Measurements from ENCODE around the gene CEP170B. TPM values are rescaled to one million over a fixed set of nuclear protein-coding genes. Genes with fewer than 3 reads are reported as not detected.
"Not testable (repeated sequence)": the region's sequence is repeated elsewhere in the genome, so short reads cannot be mapped to it uniquely, and the experiment has no call there.

The CEP170B gene
- polyA plus RNA-seq, 6 donors from 2014 or later = not detected

DNA sequence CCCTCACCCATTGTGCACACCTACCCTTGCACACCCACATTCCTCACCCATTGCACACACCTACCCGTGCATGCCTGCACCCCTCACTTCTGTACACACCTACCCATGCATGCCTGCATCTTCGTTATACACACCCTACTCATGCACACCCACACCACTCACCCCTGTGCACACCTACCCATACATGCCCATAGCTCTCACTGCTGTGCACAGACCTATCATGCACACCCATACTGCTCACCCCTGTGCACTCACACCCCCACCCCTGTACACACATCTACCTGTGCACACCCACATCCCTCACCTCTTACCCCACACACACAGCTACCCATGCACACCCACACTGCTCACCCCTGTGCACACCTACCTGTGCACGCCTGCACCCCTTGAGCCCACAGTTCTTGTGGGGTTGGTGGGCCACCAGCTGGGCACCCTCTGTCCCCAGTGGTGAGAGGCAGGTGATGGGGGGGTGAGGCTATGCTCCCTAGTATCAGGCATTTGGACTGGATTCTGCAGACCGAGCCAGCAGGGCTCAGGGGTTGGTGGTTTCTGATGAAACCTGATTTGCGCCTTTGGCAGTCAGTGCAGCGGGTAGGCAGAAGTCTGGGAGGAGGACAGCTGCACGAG, 15.6 kb downstream of the CEP170B start:
- H3K4me3 Mint-ChIP-seq = no peak overlapping the region

GRCh38 chr14:104881369-104881979, 16.4 kb downstream of the CEP170B start:
- H3K4me1 Mint-ChIP-seq = peaks cover 3 to 8% (median 5%) of the 10 kb centered on the region in 3 donors
- ATAC-seq (ENCODE audit: low read depth in 2 of 2) (no peak), DNase-seq (no peak)
- H3K9me3 Mint-ChIP-seq = no peaks in the 10 kb centered on the region
- no peaks in the 10 kb centered on the region for H3K36me3 Mint-ChIP-seq
- H3K4me3 Mint-ChIP-seq = no peak overlapping the region
- H3K27ac Mint-ChIP-seq = no peak overlapping the region
- peaks cover 0 to 6% (median 0%) of the 10 kb centered on the region in 3 donors for H3K27me3 Mint-ChIP-seq

More for the DNA sequence above, 15.6 kb downstream of the CEP170B start:
- ATAC-seq (ENCODE audit: low read depth in 2 of 2) (no peak), DNase-seq (no peak)
- H3K9me3 Mint-ChIP-seq = no peaks in the 10 kb centered on the region
- H3K36me3 Mint-ChIP-seq = no peaks in the 10 kb centered on the region
- H3K27me3 Mint-ChIP-seq = peaks cover 0 to 8% (median 0%) of the 10 kb centered on the region in 3 donors
- peak overlapping the region in 2 of 6 donors; percentile 53 to 85 for H3K27ac Mint-ChIP-seq
- H3K4me1 Mint-ChIP-seq = peaks cover 3 to 9% (median 5%) of the 10 kb centered on the region in 3 donors

DNA sequence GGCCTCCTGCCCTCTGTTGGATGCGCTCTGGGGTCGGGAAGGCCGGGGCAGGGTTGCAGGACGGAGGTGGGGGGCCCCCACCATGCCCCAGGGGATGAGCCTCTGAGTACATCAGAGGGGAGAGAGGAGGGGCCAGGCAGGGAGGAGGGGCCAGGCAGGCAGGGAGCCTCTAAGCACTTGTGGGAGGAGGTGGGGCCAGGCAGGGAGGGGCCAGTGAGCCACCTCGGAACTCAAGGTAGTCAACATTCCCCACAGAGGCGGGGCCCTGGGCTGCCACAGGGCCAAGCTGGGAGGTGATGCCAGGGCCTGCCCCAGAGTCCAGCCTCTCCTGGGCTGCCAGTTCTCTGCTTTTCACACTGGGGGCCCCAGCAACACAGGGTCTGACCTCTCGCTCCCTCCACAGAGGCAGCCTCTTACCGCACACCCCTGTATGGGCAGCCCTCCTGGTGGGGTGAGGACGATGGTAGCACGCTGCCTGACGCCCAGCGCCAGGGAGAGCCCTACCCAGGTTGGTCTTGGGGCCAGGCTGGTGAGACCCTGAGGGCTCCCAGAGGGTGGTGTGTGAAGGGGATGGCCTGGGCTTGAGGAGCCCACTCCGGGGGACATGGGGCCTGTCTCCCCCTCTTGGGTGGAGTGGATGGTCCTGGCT, 17.4 kb downstream of the CEP170B start:
- peaks cover 0 to 6% (median 0%) of the 10 kb centered on the region in 3 donors for H3K27me3 Mint-ChIP-seq
- peak overlapping the region in 1 of 6 donors; percentile 20 for H3K27ac Mint-ChIP-seq
- H3K4me3 Mint-ChIP-seq = no peak overlapping the region
- peaks cover 0 to 5% (median 3%) of the 10 kb centered on the region in 3 donors for H3K4me1 Mint-ChIP-seq
- no peaks in the 10 kb centered on the region for H3K9me3 Mint-ChIP-seq
- no peak for ATAC-seq (ENCODE audit: low read depth in 2 of 2)
- no peak for DNase-seq
- no peaks in the 10 kb centered on the region for H3K36me3 Mint-ChIP-seq

DNA sequence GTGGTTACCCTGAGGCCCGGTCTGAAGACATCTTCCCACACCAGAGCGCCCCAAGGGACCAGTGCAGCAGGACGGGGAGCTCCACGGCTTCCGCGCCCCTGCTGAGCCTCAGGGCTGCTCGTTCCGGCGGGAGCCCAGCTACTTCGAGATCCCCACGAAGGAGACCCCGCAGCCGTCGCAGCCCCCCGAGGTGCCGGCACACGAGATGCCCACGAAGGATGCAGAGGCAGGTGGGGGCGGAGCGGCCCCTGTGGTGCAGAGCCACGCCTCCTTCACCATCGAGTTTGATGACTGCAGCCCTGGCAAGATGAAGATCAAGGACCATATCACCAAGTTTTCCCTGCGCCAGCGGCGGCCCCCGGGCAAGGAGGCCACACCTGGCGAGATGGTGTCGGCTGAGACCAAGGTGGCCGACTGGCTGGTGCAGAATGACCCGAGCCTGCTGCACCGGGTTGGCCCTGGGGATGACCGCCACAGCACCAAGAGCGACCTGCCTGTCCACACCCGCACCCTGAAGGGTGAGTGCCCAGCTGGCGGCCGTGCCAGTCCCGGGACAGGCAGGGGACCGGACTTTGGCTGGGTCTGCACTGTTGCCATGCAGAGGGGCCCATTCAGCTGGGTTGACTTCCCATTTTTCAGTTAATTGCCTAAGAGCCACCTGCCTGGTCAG, 18.1 kb downstream of the CEP170B start:
- H3K4me3 Mint-ChIP-seq = no peak overlapping the region
- no peaks in the 10 kb centered on the region for H3K36me3 Mint-ChIP-seq
- ATAC-seq (ENCODE audit: low read depth in 2 of 2) (no peak), DNase-seq (no peak)
- H3K27me3 Mint-ChIP-seq = peaks cover 0 to 6% (median 0%) of the 10 kb centered on the region in 3 donors
- H3K27ac Mint-ChIP-seq = no peak overlapping the region
- H3K9me3 Mint-ChIP-seq = no peaks in the 10 kb centered on the region
- peaks cover 0 to 5% (median 3%) of the 10 kb centered on the region in 3 donors for H3K4me1 Mint-ChIP-seq

GRCh38 chr14:104883681-104884361, 18.8 kb downstream of the CEP170B start:
- ATAC-seq (ENCODE audit: low read depth in 2 of 2) (no peak), DNase-seq (no peak)
- H3K27me3 Mint-ChIP-seq = peaks cover 0 to 6% (median 0%) of the 10 kb centered on the region in 3 donors
- no peak overlapping the region for H3K4me3 Mint-ChIP-seq
- H3K9me3 Mint-ChIP-seq = no peaks in the 10 kb centered on the region
- H3K36me3 Mint-ChIP-seq = no peaks in the 10 kb centered on the region
- H3K4me1 Mint-ChIP-seq = peaks cover 0 to 5% (median 3%) of the 10 kb centered on the region in 3 donors
- H3K27ac Mint-ChIP-seq = no peak overlapping the region

DNA sequence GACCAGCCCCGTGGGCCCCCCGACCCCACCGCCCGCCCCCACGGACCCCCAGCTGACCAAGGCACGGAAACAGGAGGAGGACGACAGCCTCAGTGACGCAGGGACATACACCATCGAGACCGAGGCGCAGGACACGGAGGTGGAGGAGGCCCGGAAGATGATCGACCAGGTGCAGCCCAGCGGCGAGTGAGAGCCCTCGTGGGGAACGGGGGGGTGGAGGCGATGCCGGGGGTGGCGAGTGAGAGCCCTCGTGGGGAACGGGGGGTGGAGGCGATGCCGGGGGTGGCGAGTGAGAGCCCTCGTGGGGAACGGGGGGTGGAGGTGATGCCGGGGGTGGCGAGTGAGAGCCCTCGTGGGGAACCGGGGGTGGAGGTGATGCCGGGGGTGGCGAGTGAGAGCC, 19.3 kb downstream of the CEP170B start:
- not testable (repeated sequence) for H3K4me3 Mint-ChIP-seq; H3K27me3 Mint-ChIP-seq; H3K27ac Mint-ChIP-seq; H3K4me1 Mint-ChIP-seq; H3K36me3 Mint-ChIP-seq; H3K9me3 Mint-ChIP-seq; DNase-seq; ATAC-seq (ENCODE audit: low read depth in 2 of 2)

GRCh38 chr14:104885031-104885972, 20.2 kb downstream of the CEP170B start:
- ATAC-seq (ENCODE audit: low read depth in 2 of 2) = no peak
- H3K9me3 Mint-ChIP-seq = no peaks in the 10 kb centered on the region
- H3K27ac Mint-ChIP-seq = peak overlapping the region in 1 of 6 donors; percentile 41
- H3K4me1 Mint-ChIP-seq = peaks cover 0 to 5% (median 3%) of the 10 kb centered on the region in 3 donors
- peaks cover 0 to 10% (median 0%) of the 10 kb centered on the region in 3 donors for H3K27me3 Mint-ChIP-seq
- DNase-seq = no peak
- no peaks in the 10 kb centered on the region for H3K36me3 Mint-ChIP-seq
- H3K4me3 Mint-ChIP-seq = no peak overlapping the region

DNA sequence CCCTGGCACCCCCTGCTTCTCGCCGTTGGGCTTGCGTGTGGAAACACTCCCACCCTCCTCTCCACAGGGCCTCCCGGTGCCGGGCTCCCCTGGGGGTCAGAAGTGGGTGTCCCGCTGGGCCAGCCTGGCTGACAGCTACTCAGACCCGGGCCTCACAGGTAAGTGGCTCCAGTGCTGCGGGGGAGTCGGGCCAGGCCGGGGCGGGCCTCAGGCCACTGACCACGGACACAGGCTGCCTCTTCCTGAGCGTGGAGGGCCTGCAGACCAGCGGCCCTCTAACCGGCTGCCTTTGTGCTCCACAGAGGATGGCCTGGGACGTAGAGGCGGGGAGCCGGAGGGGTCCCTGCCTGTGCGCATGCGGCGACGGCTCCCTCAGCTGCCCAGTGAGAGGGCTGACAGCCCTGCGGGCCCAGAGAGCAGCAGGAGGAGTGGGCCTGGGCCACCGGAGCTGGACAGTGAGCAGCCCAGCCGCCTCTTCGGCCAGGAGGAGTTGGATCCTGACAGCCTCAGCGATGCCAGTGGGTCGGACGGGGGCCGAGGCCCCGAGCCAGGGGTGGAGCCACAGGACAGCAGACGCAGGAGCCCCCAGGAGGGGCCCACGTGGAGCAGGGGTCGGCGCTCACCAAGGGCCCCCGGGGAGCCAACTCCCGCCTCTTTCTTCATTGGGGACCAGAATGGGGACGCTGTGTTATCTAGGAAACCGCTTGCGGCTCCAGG, 21.1 kb downstream of the CEP170B start:
- Mint-ChIP-seq H3K27ac (no peak overlapping the region), H3K4me3 (no peak overlapping the region), H3K36me3 (no peaks in the 10 kb centered on the region), H3K9me3 (no peaks in the 10 kb centered on the region), H3K4me1 (no peaks in the 10 kb centered on the region), H3K27me3 (peaks cover 0 to 7% (median 0%) of the 10 kb centered on the region in 3 donors)
- no peak for ATAC-seq (ENCODE audit: low read depth in 2 of 2)
- no peak for DNase-seq

DNA sequence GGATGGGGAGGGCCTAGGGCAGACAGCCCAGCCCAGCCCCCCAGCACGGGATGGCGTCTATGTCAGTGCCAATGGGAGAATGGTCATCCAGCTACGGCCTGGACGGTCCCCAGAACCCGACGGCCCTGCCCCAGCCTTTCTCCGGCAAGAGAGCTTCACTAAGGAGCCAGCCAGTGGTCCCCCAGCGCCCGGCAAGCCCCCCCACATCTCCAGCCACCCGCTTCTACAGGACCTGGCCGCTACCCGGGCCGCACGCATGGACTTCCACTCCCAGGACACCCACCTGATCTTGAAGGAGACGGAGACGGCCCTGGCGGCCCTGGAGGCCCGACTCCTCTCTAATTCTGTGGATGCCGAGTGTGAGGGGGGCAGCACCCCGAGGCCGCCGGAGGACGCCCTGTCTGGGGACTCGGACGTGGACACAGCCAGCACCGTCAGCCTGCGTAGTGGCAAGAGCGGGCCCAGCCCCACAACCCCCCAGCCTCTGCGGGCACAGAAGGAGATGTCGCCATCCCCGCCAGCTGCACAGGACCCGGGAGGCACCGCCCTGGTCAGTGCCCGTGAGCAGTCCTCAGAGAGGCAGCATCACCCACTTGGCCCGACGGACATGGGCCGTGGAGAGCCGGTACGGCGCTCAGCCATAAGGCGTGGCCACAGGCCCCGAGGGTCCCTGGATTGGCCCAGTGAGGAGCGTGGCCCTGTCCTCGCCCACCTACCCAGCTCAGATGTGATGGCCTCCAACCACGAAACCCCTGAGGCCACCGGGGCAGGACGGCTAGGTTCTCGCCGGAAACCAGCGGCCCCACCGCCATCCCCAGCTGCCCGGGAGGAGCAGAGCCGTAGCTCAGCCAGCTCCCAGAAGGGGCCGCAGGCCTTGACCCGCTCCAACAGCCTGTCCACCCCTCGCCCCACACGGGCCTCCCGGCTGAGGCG, 21.9 kb downstream of the CEP170B start:
- Mint-ChIP-seq H3K4me3 (no peak overlapping the region), H3K9me3 (no peaks in the 10 kb centered on the region), H3K36me3 (no peaks in the 10 kb centered on the region), H3K27ac (no peak overlapping the region), H3K27me3 (peaks cover 0 to 14% (median 0%) of the 10 kb centered on the region in 3 donors), H3K4me1 (no peaks in the 10 kb centered on the region)
- DNase-seq (no peak), ATAC-seq (ENCODE audit: low read depth in 2 of 2) (no peak)

GRCh38 chr14:104887623-104888488, 22.8 kb downstream of the CEP170B start:
- Mint-ChIP-seq H3K36me3 (no peaks in the 10 kb centered on the region), H3K9me3 (no peaks in the 10 kb centered on the region), H3K27ac (no peak overlapping the region), H3K27me3 (peaks cover 0 to 14% (median 0%) of the 10 kb centered on the region in 3 donors), H3K4me1 (no peaks in the 10 kb centered on the region), H3K4me3 (no peak overlapping the region)
- no peak for DNase-seq
- ATAC-seq (ENCODE audit: low read depth in 2 of 2) = no peak
